ENCODE results near the gene KIAA1217.

KIAA1217 gene

GRCh38 chr10:24324651-24325050, 115.7 kb downstream of the KIAA1217 start:
- POLR2A ChIA-PET: no interaction called here

GRCh38 chr10:24331457-24331856, 122.5 kb downstream of the KIAA1217 start:
- CTCF ChIA-PET: interaction anchor here (0.6 to 0.9 kb wide), 2 partner anchors 12 to 50 kb away, joined by 3 to 4 read pairs; no protein-coding TSS in a partner anchor

More at GRCh38 chr10:24324651-24325050, 115.7 kb downstream of the KIAA1217 start:
- Histone ChIP-seq H3K36me3 (ENCODE audit: control insufficient read depth in 2 of 2, insufficient read depth in 1 of 2, low read length in 2 of 2) (no peaks in the 10 kb centered on the region), H3K27ac (ENCODE audit: extremely low read depth, low read depth, low read length) (no peak overlapping the region), H3K4me1 (ENCODE audit: control insufficient read depth, insufficient read depth, low read length) (no peaks in the 10 kb centered on the region), H3K4me3 (ENCODE audit: low read depth, low read length) (no peak overlapping the region), H3K9me3 (ENCODE audit: control insufficient read depth, insufficient read depth, low read depth, low read length) (no peaks in the 10 kb centered on the region)
- CTCF ChIA-PET: interaction anchor here (0.6 kb wide), 1 partner anchor 700 kb away, joined by 3 read pairs; no protein-coding TSS in a partner anchor
- no peak for TF ChIP-seq ZEB2 (tag by site-specific recombination; IDR thresholded peaks at IDR 0.05)
- no peak for TF ChIP-seq ZNF670 (tag by site-specific recombination; IDR thresholded peaks at IDR 0.05; ENCODE audit: low read depth)
- TF ChIP-seq, protein P1, sequence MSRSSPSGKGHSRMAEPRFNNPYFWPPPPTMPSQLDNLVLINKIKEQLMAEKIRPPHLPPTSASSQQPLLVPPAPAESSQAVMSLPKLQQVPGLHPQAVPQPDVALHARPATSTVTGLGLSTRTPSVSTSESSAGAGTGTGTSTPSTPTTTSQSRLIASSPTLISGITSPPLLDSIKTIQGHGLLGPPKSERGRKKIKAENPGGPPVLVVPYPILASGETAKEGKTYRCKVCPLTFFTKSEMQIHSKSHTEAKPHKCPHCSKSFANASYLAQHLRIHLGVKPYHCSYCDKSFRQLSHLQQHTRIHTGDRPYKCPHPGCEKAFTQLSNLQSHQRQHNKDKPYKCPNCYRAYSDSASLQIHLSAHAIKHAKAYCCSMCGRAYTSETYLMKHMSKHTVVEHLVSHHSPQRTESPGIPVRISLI (tag by site-specific recombination; IDR thresholded peaks at IDR 0.05): no peak
- TF ChIP-seq, protein P2, sequence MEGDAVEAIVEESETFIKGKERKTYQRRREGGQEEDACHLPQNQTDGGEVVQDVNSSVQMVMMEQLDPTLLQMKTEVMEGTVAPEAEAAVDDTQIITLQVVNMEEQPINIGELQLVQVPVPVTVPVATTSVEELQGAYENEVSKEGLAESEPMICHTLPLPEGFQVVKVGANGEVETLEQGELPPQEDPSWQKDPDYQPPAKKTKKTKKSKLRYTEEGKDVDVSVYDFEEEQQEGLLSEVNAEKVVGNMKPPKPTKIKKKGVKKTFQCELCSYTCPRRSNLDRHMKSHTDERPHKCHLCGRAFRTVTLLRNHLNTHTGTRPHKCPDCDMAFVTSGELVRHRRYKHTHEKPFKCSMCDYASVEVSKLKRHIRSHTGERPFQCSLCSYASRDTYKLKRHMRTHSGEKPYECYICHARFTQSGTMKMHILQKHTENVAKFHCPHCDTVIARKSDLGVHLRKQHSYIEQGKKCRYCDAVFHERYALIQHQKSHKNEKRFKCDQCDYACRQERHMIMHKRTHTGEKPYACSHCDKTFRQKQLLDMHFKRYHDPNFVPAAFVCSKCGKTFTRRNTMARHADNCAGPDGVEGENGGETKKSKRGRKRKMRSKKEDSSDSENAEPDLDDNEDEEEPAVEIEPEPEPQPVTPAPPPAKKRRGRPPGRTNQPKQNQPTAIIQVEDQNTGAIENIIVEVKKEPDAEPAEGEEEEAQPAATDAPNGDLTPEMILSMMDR (tag by site-specific recombination; IDR thresholded peaks at IDR 0.05): no peak
- no peak for TF ChIP-seq ZNF324 (tag by site-specific recombination; IDR thresholded peaks at IDR 0.05)
- TF ChIP-seq ZNF610 (tag by site-specific recombination; IDR thresholded peaks at IDR 0.05; ENCODE audit: borderline replicate concordance): no peak
- TF ChIP-seq ZNF274 (IDR thresholded peaks at IDR 0.05; ENCODE audit: low read length): no peak
- TF ChIP-seq ZNF274 (tag by site-specific recombination; IDR thresholded peaks at IDR 0.05; ENCODE audit: borderline replicate concordance): no peak
- TF ChIP-seq MYNN (tag by site-specific recombination; IDR thresholded peaks at IDR 0.05; ENCODE audit: borderline replicate concordance): no peak

GRCh38 chr10:24333736-24334135, 124.8 kb downstream of the KIAA1217 start:
- POLR2A ChIA-PET: no interaction called here
- CTCF ChIA-PET: interaction anchor here (0.7 kb wide), 1 partner anchor 173 kb away, joined by 3 read pairs; no protein-coding TSS in a partner anchor
- TF ChIP-seq ZNF707 (tag by site-specific recombination; IDR thresholded peaks at IDR 0.05) (no peak), KLF8 (tag by site-specific recombination; IDR thresholded peaks at IDR 0.05) (no peak), MEIS1 (CRISPR knock-in tag; IDR thresholded peaks at IDR 0.05; ENCODE audit: borderline replicate concordance) (no peak), ZSCAN4 (tag by site-specific recombination; IDR thresholded peaks at IDR 0.05) (no peak), AEBP2 (tag by site-specific recombination; IDR thresholded peaks at IDR 0.05; ENCODE audit: borderline replicate concordance) (no peak), ZNF792 (tag by site-specific recombination; IDR thresholded peaks at IDR 0.05) (no peak), TRIM28 (IDR thresholded peaks at IDR 0.05; ENCODE audit: borderline replicate concordance, low read length) (no peak), ZNF274 (IDR thresholded peaks at IDR 0.05; ENCODE audit: low read length) (no peak), ZNF274 (tag by site-specific recombination; IDR thresholded peaks at IDR 0.05; ENCODE audit: borderline replicate concordance) (no peak), SALL2 (tag by site-specific recombination; IDR thresholded peaks at IDR 0.05; ENCODE audit: borderline replicate concordance) (no peak), HIC1 (tag by site-specific recombination; IDR thresholded peaks at IDR 0.05) (no peak)
- Histone ChIP-seq H3K36me3 (ENCODE audit: control insufficient read depth in 2 of 2, insufficient read depth in 1 of 2, low read length in 2 of 2) (no peaks in the 10 kb centered on the region), H3K4me3 (ENCODE audit: low read depth, low read length) (no peak overlapping the region), H3K4me1 (ENCODE audit: control insufficient read depth, insufficient read depth, low read length) (no peaks in the 10 kb centered on the region), H3K9me3 (ENCODE audit: control insufficient read depth, insufficient read depth, low read depth, low read length) (no peaks in the 10 kb centered on the region), H3K27ac (ENCODE audit: extremely low read depth, low read depth, low read length) (no peak overlapping the region)

More at GRCh38 chr10:24331457-24331856, 122.5 kb downstream of the KIAA1217 start:
- no peak overlapping the region for H3K27ac ChIP-seq (ENCODE audit: extremely low read depth, low read depth, low read length)
- H3K4me3 ChIP-seq (ENCODE audit: low read depth, low read length): no peak overlapping the region
- no peaks in the 10 kb centered on the region for H3K36me3 ChIP-seq (ENCODE audit: control insufficient read depth in 2 of 2, insufficient read depth in 1 of 2, low read length in 2 of 2)
- no peaks in the 10 kb centered on the region for H3K9me3 ChIP-seq (ENCODE audit: control insufficient read depth, insufficient read depth, low read depth, low read length)
- no peaks in the 10 kb centered on the region for H3K4me1 ChIP-seq (ENCODE audit: control insufficient read depth, insufficient read depth, low read length)
- POLR2A ChIA-PET: no interaction called here
- no peak for TF ChIP-seq ZNF175 (tag by site-specific recombination; IDR thresholded peaks at IDR 0.05)
